ENCODE data around the gene DOK6.

Gene DOK6

GRCh38 chr18:69697689-69698088, 297.0 kb downstream of the DOK6 start:
- no peak for DNase-seq

GRCh38 chr18:69701305-69701704, 300.6 kb downstream of the DOK6 start:
- no peak for DNase-seq

- no peak for DNase-seq
Measured at GRCh38 chr18:69703461-69703860, 302.8 kb downstream of the DOK6 start.

GRCh38 chr18:69705987-69706386, 305.3 kb downstream of the DOK6 start:
- DNase-seq: no peak

- DNase-seq: no peak
Measured at GRCh38 chr18:69708844-69709243, 308.2 kb downstream of the DOK6 start.

GRCh38 chr18:69715191-69715795, 314.6 kb downstream of the DOK6 start:
- no peak for DNase-seq

GRCh38 chr18:69717586-69717985, 316.9 kb downstream of the DOK6 start:
- no peak for DNase-seq

- no peak for DNase-seq
Measured at GRCh38 chr18:69718912-69719547, 318.3 kb downstream of the DOK6 start.

GRCh38 chr18:69720422-69720821, 319.7 kb downstream of the DOK6 start:
- no peak for DNase-seq

GRCh38 chr18:69723434-69723833, 322.7 kb downstream of the DOK6 start:
- no peak for DNase-seq

- DNase-seq: no peak
Measured at GRCh38 chr18:69725009-69725408, 324.3 kb downstream of the DOK6 start.

- DNase-seq: no peak
Measured at GRCh38 chr18:69725855-69726508, 325.3 kb downstream of the DOK6 start.

GRCh38 chr18:69727912-69728572, 327.4 kb downstream of the DOK6 start:
- DNase-seq: no peak

- DNase-seq: no peak
Measured at GRCh38 chr18:69730664-69731063, 330.0 kb downstream of the DOK6 start.

- DNase-seq: no peak
Measured at GRCh38 chr18:69734536-69734935, 333.8 kb downstream of the DOK6 start.

- DNase-seq: no peak
Measured at GRCh38 chr18:69736730-69737129, 336.0 kb downstream of the DOK6 start.

- DNase-seq: no peak
Measured at GRCh38 chr18:69737851-69738250, 337.2 kb downstream of the DOK6 start.

- DNase-seq: no peak
Measured at GRCh38 chr18:69747388-69747787, 346.7 kb downstream of the DOK6 start.

GRCh38 chr18:69752737-69753380, 352.2 kb downstream of the DOK6 start:
- no peak for DNase-seq

GRCh38 chr18:69754108-69754507, 353.4 kb downstream of the DOK6 start:
- no peak for DNase-seq

- DNase-seq: no peak
Measured at GRCh38 chr18:69755041-69755440, 354.4 kb downstream of the DOK6 start.

GRCh38 chr18:69755856-69756496, 355.3 kb downstream of the DOK6 start:
- DNase-seq: no peak

GRCh38 chr18:69757733-69758132, 357.0 kb downstream of the DOK6 start:
- DNase-seq: no peak

Data from activated naive CD4-positive, alpha-beta T cell treated with anti-CD3 and anti-CD28 coated beads, Interleukin-2, amount 50 U/mL, for 16 hours (primary cell).